H9 (cell line): ENCODE results near the gene IKBKG. TPM values are rescaled to one million over a fixed set of nuclear protein-coding genes. Genes with fewer than 3 reads are reported as not detected.

Experiments used
- DNase-seq: peaks from one replicate; pipeline ENCODE4 v3.0.0-alpha.2; 2017
- H2AFZ ChIP-seq: one replicate; pipeline ENCODE4 v1.6.1; 2013; ENCODE audit warnings: mild to moderate bottlenecking, low read length, control low read depth, moderate library complexity
- H2AK5ac ChIP-seq: 2 replicates; pipeline ENCODE4 v1.6.1; 2013; ENCODE audit warnings: low read length, control low read depth, mixed read lengths; ENCODE audit not compliant: insufficient read length
- H2BK120ac ChIP-seq: one replicate; pipeline ENCODE4 v1.6.1; 2013; ENCODE audit warnings: low read depth, mild to moderate bottlenecking, low read length, control low read depth, inconsistent platforms; ENCODE audit not compliant: poor library complexity, severe bottlenecking
- H2BK12ac ChIP-seq: 2 replicates; pipeline ENCODE4 v1.6.1; 2013; ENCODE audit warnings: low read length, control low read depth, mixed read lengths, low read depth; ENCODE audit not compliant: insufficient read length
- H2BK15ac ChIP-seq: 2 replicates; pipeline ENCODE4 v1.6.1; 2013; ENCODE audit warnings: low read depth, low read length, control low read depth
- H2BK20ac ChIP-seq: one replicate; pipeline ENCODE4 v1.6.1; 2013; ENCODE audit warnings: low read depth, mild to moderate bottlenecking, low read length, control low read depth, inconsistent platforms; ENCODE audit not compliant: poor library complexity, severe bottlenecking
- H2BK5ac ChIP-seq: 2 replicates; pipeline ENCODE4 v1.6.1; 2013; ENCODE audit warnings: low read length, control low read depth, mixed read lengths; ENCODE audit not compliant: insufficient read length
- H3K14ac ChIP-seq: 2 replicates; pipeline ENCODE4 v1.6.1; 2013; ENCODE audit warnings: low read length, control low read depth; ENCODE audit not compliant: insufficient read depth
- H3K18ac ChIP-seq: 2 replicates; pipeline ENCODE4 v1.6.1; 2013; ENCODE audit warnings: low read depth, mild to moderate bottlenecking, mixed read lengths, low read length, control low read depth; ENCODE audit not compliant: insufficient read length
- H3K23ac ChIP-seq: 2 replicates; pipeline ENCODE4 v1.6.1; 2013; ENCODE audit warnings: low read length, control low read depth, mixed read lengths, low read depth; ENCODE audit not compliant: insufficient read length
- H3K23me2 ChIP-seq: 2 replicates; pipeline ENCODE4 v1.6.1; 2013; ENCODE audit warnings: low read depth, mild to moderate bottlenecking, mixed read lengths, low read length, control low read depth; ENCODE audit not compliant: insufficient read length, poor library complexity, severe bottlenecking
- H3K27ac ChIP-seq: 2 replicates; pipeline ENCODE4 v1.5.1; 2013; ENCODE audit warnings: low read length, control low read depth, mixed read lengths, low read depth; ENCODE audit not compliant: insufficient read length
- H3K27me3 ChIP-seq: 2 replicates; pipeline ENCODE4 v1.6.1; 2013; ENCODE audit warnings: low read length, control low read depth, inconsistent platforms; ENCODE audit not compliant: insufficient read depth
- H3K4ac ChIP-seq: 2 replicates; pipeline ENCODE4 v1.6.1; 2013; ENCODE audit warnings: low read depth, mild to moderate bottlenecking, control low read depth, inconsistent platforms, low read length, moderate library complexity
- H3K4me1 ChIP-seq: 2 replicates; pipeline ENCODE4 v1.6.1; 2013; ENCODE audit warnings: low read length, control low read depth, inconsistent platforms; ENCODE audit not compliant: insufficient read depth
- H3K4me2 ChIP-seq: 2 replicates; pipeline ENCODE4 v1.6.1; 2013; ENCODE audit warnings: low read length, control low read depth, mixed read lengths; ENCODE audit not compliant: insufficient read length, insufficient read depth
- H3K56ac ChIP-seq: 2 replicates; pipeline ENCODE4 v1.6.1; 2013; ENCODE audit warnings: low read depth, mild to moderate bottlenecking, mixed read lengths, low read length, control low read depth; ENCODE audit not compliant: insufficient read length
- H3K79me1 ChIP-seq: 2 replicates; pipeline ENCODE4 v1.6.1; 2013; ENCODE audit warnings: low read depth, mild to moderate bottlenecking, moderate library complexity, low read length, control low read depth, inconsistent platforms; ENCODE audit not compliant: insufficient read depth, poor library complexity, severe bottlenecking
- H3K79me2 ChIP-seq: 2 replicates; pipeline ENCODE4 v1.6.1; 2013; ENCODE audit warnings: low read length, control low read depth, inconsistent platforms; ENCODE audit not compliant: insufficient read depth
- H3K9ac ChIP-seq: 2 replicates; pipeline ENCODE4 v1.6.1; 2013; ENCODE audit warnings: low read length, control low read depth, mixed read lengths; ENCODE audit not compliant: insufficient read length; ENCODE audit errors: extremely low read depth
- H3K9me3 ChIP-seq: one replicate; pipeline ENCODE4 v1.6.1; 2013; ENCODE audit warnings: low read depth, low read length, inconsistent platforms; ENCODE audit not compliant: control insufficient read depth
- H3T11ph ChIP-seq: one replicate; pipeline ENCODE4 v1.6.1; 2013; ENCODE audit warnings: mild to moderate bottlenecking, low read length, control low read depth, inconsistent platforms
- H4K20me1 ChIP-seq: one replicate; pipeline ENCODE4 v1.6.1; 2013; ENCODE audit not compliant: control insufficient read depth, insufficient read length, insufficient read depth
- H4K5ac ChIP-seq: 2 replicates; pipeline ENCODE4 v1.6.1; 2013; ENCODE audit warnings: low read depth, mild to moderate bottlenecking, mixed read lengths, low read length, control low read depth; ENCODE audit not compliant: insufficient read length
- H4K8ac ChIP-seq: replicated peaks from 2 replicates; pipeline ENCODE4 v1.6.1; 2013; ENCODE audit warnings: low read length, control low read depth, mixed read lengths, low read depth; ENCODE audit not compliant: insufficient read length
- H4K91ac ChIP-seq: 2 replicates; pipeline ENCODE4 v1.6.1; 2013; ENCODE audit warnings: low read depth, mild to moderate bottlenecking, moderate library complexity, mixed read lengths, low read length, control low read depth; ENCODE audit not compliant: insufficient read length
- H3K27ac Mint-ChIP-seq, 3 experiments: 2 replicates in 2 of 3; 3 replicates in 1 of 3; pipeline ENCODE4 v1.8.0; 2020 to 2021; ENCODE audit warnings: mixed read lengths in 3 of 3, mild to moderate bottlenecking in 1 of 3, moderate library complexity in 1 of 3
- H3K27me3 Mint-ChIP-seq: 2 replicates; pipeline ENCODE4 v1.8.0; 2021; ENCODE audit warnings: low read depth, mild to moderate bottlenecking, moderate library complexity, mixed read lengths
- H3K36me3 Mint-ChIP-seq, 3 experiments: 2 replicates in 2 of 3; 3 replicates in 1 of 3; pipeline ENCODE4 v1.8.0; 2020 to 2021; ENCODE audit warnings: low read depth in 3 of 3, mixed read lengths in 3 of 3; ENCODE audit not compliant: insufficient read depth in 1 of 3
- H3K4me1 Mint-ChIP-seq, 2 experiments: 2 replicates each; pipeline ENCODE4 v1.8.0; 2020; ENCODE audit warnings: mixed read lengths in 2 of 2
- H3K4me3 Mint-ChIP-seq, 2 experiments: 2 replicates in 1 of 2; 3 replicates in 1 of 2; pipeline ENCODE4 v1.8.0; 2020 to 2021; ENCODE audit warnings: mild to moderate bottlenecking in 2 of 2, mixed read lengths in 2 of 2, moderate library complexity in 1 of 2
- H3K9me3 Mint-ChIP-seq, 2 experiments: 2 replicates in 1 of 2; 3 replicates in 1 of 2; pipeline ENCODE4 v1.8.0; 2020; ENCODE audit warnings: mild to moderate bottlenecking in 2 of 2, mixed read lengths in 2 of 2, moderate library complexity in 1 of 2
- WGBS: extraction: QIAGEN DNeasy Blood & Tissue Kit; methylation state at CpG from one replicate; pipeline ENCODE4 v1.1.7; 2013; ENCODE audit warnings: missing lambda C conversion rate, low lambda C conversion rate, mixed read lengths; ENCODE audit not compliant: insufficient read length; ENCODE audit errors: extremely low coverage; 5-methylcytosine and 5-hydroxymethylcytosine counted together
- total RNA-seq: library from RNA; stranded (reverse); gene quantifications from 2 replicates; pipeline ENCODE4 v1.2.1, GENCODE V29; 2021
- TF ChIP-seq, protein P1 (sequence below): fragments of 200-600 bp; sonication (generic); conservative IDR thresholded peaks from 3 replicates; pipeline ENCODE4 v1.8.0; 2021; ENCODE audit warnings: antibody characterized with exemption, mild to moderate bottlenecking

IKBKG gene
- total RNA-seq, 1 experiment from 2014 or later: 17.8 TPM

- no peak overlapping the region for H2AFZ ChIP-seq
- no peak overlapping the region for H2BK120ac ChIP-seq
- H3K56ac ChIP-seq: no peak overlapping the region
- H4K5ac ChIP-seq: no peak overlapping the region
- no peak overlapping the region for H2BK15ac ChIP-seq
- H3K23ac ChIP-seq: no peak overlapping the region
- no peaks in the 10 kb centered on the region for H3K79me2 ChIP-seq
- no peak overlapping the region for H4K8ac ChIP-seq
- H2BK5ac ChIP-seq: no peak overlapping the region
- no peaks in the 10 kb centered on the region for H3K79me1 ChIP-seq
- H3K4me2 ChIP-seq: no peak overlapping the region
- no peaks in the 10 kb centered on the region for H4K20me1 ChIP-seq
- TF ChIP-seq, protein P1, sequence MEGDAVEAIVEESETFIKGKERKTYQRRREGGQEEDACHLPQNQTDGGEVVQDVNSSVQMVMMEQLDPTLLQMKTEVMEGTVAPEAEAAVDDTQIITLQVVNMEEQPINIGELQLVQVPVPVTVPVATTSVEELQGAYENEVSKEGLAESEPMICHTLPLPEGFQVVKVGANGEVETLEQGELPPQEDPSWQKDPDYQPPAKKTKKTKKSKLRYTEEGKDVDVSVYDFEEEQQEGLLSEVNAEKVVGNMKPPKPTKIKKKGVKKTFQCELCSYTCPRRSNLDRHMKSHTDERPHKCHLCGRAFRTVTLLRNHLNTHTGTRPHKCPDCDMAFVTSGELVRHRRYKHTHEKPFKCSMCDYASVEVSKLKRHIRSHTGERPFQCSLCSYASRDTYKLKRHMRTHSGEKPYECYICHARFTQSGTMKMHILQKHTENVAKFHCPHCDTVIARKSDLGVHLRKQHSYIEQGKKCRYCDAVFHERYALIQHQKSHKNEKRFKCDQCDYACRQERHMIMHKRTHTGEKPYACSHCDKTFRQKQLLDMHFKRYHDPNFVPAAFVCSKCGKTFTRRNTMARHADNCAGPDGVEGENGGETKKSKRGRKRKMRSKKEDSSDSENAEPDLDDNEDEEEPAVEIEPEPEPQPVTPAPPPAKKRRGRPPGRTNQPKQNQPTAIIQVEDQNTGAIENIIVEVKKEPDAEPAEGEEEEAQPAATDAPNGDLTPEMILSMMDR: no peak
- Mint-ChIP-seq H3K27me3 (no peaks in the 10 kb centered on the region; the same call in 1 of the 2 replicates), H3K4me1 (peaks cover 19 to 27% of the 10 kb centered on the region in 2 experiments), H3K4me3 (no peak overlapping the region), H3K27ac (no peak overlapping the region), H3K9me3 (peaks cover 80 to 83% of the 10 kb centered on the region in 2 experiments), H3K36me3 (peaks cover 16 to 21% (median 16%) of the 10 kb centered on the region in 3 experiments)
- H3K27ac ChIP-seq: no peak overlapping the region
- H3K4ac ChIP-seq: no peak overlapping the region
- no CpG with 5 or more reads among the region's 14 CpGs for WGBS
- no peak overlapping the region for H2AK5ac ChIP-seq
- H3K14ac ChIP-seq: no peak overlapping the region
- H3K27me3 ChIP-seq: no peaks in the 10 kb centered on the region
- no peak overlapping the region for H4K91ac ChIP-seq
- H3K4me1 ChIP-seq: no peaks in the 10 kb centered on the region
- H3K23me2 ChIP-seq: no peaks in the 10 kb centered on the region
- peaks cover 71% of the 10 kb centered on the region for H3K9me3 ChIP-seq
- no peak overlapping the region for H2BK20ac ChIP-seq
- no peak overlapping the region for H3K9ac ChIP-seq
- H3K18ac ChIP-seq: no peak overlapping the region
- no peak overlapping the region for H3T11ph ChIP-seq
- DNase-seq: no peak
- no peak overlapping the region for H2BK12ac ChIP-seq
Observed at GRCh38 chrX:154599531-154599930, 52.1 kb downstream of the IKBKG start.
